ENCODE data around the gene AP4S1.

The AP4S1 gene

DNA sequence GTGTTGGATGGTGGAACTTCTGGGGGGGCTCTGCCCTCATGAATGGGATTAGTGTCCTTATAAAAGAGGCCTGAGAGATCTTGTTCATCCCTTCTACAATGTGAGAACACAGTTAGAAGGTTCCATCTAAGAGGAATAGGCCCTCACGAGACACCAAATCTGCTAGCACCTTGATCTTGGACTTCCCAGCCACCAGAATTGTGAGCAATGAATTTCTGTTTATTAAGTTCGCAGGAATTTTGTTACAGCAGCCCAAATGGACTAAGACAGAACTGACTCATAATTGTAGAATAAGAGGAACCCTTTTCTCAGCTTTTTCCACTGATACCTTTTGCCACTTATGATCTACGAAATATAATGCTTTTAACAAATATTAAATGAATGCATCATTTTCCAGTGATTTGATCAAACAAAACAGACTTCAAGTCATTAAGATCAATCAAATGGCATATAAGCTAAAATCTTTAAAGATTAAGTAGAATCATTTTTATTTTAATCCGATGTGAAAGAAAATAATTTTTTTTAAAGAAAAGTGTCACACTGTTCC, 113.9 kb downstream of the AP4S1 start:
- no peak for DNase-seq

DNA sequence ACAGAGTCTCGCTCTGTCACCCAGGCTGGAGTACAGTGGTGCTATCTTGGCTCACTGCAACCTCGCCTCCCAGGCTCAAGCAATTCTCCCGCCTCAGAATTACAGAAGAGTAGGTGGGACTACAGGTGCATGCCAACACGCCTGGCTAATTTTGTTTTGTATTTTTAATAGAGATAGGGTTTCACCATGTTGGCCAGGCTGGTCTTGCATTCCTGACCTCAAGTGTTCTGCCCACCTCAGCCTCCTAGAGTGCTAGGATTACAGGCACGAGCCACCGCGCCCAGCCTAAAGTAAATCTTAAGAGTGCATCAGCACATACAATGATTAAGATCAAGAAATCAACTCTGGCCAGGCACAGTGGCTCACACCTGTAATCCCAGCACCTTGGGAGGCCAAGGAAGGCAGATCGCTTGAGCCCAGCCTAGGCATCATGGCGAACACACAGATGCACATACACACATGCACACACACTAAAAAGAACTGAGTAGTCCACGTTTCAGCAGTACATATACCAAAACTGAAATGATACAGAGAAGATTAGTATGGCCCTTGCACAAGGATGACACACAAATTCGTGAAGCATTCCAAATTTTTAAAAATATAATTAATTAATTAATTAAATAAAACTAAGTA, 117.1 kb downstream of the AP4S1 start:
- DNase-seq = no peak
